Neural progenitor cell (in vitro differentiated cells): ENCODE measurements around the gene ANKRD11.

Source experiments
- CTCF ChIP-seq: fragments of 200-600 bp; sonication (generic); IDR thresholded peaks from 2 replicates; pipeline ENCODE4 v1.5.1; 2017; ENCODE audit warnings: antibody characterized with exemption, mild to moderate bottlenecking
- EZH2 ChIP-seq: fragments of 200-600 bp; sonication (generic); IDR thresholded peaks from 2 replicates; pipeline ENCODE4 v1.6.1; 2017; ENCODE audit warnings: antibody characterized with exemption, mild to moderate bottlenecking, moderate library complexity
- EZH2phosphoT487 ChIP-seq: fragments of 200-600 bp; sonication (generic); IDR thresholded peaks from 2 replicates; pipeline ENCODE4 v1.6.1; 2017; ENCODE audit warnings: antibody characterized with exemption

- TF ChIP-seq CTCF, result no peak
- TF ChIP-seq EZH2, result no peak
- TF ChIP-seq EZH2phosphoT487, result no peak
Observed at GRCh38 chr16:89270666-89271345, 219.6 kb downstream of the ANKRD11 start.
